GM18511 (cell line): ENCODE measurements around the gene LMAN2.
A peak's percentile ranks its signal among the peaks of the same experiment; 100 is the strongest.
"Not testable (repeated sequence)": the region's sequence is repeated elsewhere in the genome, so short reads cannot be mapped to it uniquely, and the experiment has no call there.

Experiments
- ATAC-seq: cut with Tn5 transposase; IDR thresholded peaks from one replicate; pipeline ENCODE4 v1.9.1; 2021; ENCODE audit warnings: mild to moderate bottlenecking, moderate library complexity; ENCODE audit not compliant: unreplicated experiment

LMAN2 gene

DNA sequence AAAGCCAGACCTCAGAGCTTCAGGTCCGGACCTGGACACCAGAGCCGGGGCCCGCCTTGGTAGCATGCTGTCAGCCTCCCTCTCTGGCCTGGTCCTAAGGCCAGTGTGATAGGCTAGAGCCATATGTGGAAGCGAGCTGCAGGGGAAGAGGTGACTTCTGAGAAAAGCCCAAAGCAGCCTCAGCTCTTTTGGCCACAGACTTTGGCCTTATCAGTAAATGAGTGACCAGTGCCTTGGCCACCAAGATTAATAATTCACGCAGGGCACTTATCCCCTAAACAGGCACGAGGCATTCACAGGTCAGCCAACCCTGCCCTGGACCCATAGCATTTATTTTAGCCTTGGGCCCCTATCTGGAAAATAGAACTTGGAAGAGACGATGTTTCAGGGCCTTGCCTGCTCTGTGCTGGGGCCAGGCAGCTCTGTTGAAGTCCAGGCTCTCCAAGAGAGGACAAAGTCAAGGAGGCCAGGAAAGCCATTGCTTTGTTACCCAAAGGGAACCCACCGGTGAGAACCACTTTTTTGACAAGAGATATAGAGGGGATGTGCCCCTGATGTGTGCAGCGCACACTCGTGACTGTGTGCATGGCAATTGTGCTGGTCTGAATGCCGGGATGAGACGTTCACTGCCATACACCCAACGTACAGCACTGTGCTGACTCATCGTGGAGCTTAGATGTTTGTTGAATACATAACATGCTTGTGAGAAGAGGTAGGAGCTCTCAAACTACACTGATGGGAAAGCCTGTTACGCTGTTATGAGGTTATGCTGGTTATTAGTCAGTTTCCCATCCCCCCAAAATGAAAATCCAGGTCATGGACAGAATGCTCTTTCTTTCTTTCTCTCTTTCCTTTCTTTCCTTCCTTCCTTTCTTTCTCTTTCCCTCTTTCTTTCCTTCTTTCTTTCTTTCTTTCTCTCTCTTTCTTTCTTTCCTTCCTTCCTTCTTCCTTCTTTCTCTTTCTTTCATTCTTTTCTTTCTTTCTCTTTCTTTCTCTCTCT, 27.7 kb upstream of the LMAN2 start:
- ATAC-seq: no peak

DNA sequence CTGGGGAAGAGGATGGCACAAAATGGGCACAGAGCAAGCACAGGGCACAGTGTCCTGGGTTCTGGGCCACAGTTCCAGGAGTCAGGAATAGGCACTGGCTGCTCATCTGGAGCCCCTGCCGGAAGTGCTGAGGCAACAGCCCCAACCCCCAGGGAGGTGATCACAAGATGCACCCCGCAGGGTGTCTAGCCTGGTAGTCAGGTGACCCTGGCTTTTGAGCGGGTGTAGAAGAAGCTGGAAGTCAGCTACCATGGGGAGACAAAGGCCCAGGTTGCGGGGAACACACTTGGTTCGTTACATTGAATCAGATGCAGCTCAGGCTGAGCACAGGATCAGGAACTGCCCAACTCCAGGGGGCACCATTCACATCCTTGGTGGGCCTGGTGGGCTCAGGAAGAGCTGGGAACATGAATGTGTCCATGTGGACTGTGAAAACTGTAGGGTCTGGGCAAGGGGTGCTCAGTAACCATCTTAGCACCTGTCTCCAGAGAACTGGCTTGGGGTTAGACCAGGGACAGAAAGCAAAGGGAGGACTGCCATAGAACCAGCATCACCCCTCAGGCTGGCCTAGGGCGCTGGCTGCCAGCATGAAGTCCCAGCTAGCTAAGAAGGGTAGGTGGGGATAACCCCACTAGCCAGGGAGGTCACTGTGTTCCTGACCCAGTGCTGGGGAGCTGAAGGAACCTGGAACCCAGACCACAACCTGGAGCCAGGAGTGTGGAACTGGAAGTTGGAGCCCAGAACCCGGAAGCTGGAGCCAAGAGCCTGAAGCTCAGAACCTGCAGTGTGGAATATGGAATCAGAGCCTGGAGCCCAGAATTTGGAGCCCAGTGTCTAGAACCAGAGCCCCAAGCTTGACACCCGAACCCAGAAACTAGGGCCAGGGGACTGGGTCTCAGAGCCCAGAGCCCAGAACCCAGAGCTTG, 26.6 kb upstream of the LMAN2 start:
- ATAC-seq: no peak

DNA sequence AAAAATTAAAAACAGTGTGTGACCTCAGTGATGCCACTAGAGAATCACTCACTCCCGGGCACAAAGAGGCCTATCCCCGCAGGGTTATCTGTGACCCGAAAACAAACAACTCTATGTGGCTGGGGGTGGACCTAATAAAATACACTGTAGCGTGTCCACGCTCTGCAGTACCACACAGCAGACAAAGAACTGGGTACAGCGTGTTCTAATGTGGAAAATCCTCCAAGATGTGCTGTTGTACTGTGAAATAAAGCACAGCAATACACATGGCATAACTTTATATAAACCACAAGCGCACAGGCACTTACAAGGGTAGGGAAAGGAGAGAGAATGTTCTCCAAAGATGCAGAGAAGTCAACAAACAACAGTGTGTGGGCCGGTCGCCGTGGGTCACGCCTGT, 24.6 kb upstream of the LMAN2 start:
- no peak for ATAC-seq

DNA sequence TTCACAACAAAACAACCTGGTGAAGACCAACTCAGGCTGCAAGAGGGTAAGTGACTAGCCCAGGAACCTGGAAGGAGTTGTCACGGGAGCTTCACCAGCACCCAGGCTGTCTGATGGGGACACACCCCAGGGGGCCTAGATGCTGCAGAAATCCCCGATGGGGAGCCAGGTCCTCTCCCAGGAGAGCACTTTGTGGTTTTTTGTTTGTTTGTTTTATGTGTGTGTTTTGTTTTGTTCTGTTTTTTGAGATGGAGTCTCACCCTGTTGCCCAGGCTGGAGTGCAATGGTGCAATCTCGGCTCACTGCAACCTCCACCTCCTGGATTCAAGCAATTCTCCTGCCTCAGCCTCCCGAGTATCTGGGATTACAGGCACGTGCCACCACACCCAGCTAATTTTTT, 24.0 kb upstream of the LMAN2 start:
- not testable (repeated sequence) for ATAC-seq

DNA sequence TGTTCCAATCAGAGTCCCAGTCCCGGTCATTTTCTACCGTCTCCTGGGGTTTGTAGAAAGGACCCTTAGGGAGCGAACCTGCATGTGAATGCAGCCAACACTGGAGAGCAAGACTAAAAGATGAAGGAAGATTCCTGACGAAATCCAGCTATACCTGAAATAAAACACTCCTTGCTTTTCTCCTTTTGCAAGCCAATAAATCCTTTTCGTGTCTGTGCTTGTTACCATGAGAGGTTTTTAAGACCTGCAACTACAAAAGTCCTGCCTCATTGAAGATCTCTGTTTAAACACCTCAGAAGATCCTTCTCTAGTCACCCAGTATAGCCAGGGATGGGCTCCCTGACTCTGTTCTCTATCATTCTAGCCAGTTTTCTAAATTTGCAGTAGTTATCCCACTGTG, 22.7 kb upstream of the LMAN2 start:
- ATAC-seq: no peak

DNA sequence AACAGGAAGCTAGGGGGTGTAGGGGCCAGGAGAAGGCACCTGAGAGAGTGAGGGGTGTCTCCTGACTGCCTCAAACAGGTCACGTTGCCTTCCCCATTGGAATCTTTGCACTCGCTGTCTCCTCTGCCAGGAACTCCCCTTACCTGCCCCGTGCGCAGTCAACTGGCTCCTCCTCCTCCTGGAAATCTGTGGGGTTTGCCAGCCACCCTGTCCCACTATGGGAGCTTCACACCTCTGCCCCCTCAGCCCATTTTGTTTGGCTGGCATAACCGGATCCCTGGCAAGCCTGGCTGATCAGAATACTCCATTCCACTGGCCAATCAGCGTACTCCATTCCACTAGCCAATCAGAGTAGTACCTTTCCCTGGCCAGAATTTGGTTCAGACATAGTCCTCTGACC, 22.3 kb upstream of the LMAN2 start:
- ATAC-seq: no peak

DNA sequence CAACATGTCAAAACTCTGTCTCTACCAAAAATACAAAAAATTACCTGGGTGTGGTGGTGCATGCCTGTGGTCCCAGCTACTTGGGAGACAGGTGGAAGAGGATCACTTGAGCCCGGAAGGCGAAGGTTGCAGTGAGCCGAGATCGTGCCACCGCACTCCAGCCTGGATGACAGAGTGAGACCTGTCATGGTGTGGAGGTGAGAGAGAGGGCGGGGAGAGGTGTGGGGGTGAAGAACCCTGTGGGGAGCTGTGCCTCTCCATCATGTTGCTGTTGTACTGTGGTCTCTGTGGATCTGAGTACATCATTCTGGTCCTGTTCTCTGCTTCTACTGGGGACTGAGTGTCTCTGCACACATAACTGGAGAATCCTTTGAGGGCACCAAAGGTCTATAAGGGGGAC, 21.4 kb upstream of the LMAN2 start:
- ATAC-seq: no peak

DNA sequence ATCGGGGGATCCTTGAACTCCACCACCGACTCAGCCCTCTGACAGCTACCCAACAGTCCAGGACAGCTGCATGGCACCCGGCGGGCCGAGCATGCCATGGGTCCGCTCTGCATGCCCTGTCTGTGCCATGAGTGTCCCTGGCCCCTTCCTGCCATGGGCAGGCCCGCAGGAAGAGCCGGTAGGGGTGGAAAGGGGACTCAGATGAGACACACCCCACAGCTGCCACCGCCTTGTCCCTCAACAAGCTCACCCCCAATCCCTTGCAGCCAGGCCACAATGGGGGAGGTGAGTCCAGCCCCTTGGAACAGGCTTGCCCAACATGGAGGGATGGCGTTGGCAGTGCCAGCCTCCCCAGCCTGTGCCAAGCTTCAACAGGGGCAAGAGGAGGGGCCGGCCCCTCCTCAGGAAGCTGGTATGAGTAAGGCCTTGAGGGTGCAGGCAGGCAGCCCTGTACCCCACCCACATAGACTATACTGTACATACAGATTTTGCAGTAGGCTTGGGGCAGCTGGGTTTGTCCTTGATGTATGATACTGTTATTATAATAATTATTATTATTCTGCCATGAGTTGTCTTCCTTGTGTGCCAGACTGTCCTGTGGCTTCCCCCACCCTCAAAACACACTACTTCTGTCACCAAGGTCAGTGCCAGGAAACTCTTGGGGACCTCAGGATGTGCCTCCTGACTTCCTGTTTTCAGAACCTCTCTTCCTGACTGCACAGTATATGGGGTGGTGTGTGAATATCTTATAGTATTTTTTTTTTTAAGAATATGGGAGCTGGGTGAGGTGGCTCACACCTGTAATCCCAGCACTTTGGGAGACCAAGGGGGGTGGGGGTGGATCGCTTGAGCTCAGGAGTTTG, 20.8 kb upstream of the LMAN2 start:
- ATAC-seq: no peak

DNA sequence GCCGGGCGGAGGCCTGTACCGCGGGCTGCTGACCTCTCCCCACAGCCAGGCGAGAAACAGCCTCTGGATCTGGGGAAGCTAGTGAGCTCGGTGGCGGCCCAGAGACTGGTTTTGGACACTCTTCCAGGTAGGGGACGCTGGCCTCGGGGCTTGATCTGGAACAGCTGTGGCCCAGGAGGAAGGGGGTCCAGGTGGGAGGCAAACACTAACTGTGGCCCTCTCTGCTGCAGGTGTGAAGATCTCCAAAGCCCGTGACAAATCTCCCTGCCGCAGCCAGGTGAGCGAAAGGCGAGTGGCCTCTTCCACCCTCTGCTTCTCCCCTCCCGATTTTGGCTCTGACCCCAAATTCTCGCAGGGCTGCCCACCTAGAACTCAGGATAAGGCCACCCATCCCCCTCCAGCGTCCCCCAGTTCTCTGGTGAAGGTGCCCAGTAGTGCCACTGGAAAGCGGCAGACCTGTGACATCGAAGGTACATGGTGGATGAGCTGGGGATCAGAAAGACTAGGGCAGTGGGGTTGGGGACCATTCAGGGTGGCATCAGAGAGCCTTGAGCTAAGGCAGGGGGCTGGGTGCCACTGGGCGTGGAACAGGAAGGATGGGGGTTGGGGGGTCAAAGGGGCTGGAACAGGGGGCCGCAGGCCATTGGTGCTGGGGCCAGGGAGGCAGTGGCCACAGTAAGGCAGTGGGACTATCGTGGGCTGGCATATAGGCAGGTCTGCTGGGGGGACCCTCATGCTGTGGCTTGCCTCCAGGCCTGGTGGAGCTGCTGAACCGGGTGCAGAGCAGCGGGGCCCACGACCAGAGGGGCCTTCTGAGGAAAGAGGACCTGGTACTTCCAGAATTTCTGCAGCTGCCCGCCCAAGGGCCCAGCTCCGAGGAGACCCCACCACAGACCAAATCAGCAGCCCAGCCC, 19.9 kb upstream of the LMAN2 start:
- no peak for ATAC-seq

DNA sequence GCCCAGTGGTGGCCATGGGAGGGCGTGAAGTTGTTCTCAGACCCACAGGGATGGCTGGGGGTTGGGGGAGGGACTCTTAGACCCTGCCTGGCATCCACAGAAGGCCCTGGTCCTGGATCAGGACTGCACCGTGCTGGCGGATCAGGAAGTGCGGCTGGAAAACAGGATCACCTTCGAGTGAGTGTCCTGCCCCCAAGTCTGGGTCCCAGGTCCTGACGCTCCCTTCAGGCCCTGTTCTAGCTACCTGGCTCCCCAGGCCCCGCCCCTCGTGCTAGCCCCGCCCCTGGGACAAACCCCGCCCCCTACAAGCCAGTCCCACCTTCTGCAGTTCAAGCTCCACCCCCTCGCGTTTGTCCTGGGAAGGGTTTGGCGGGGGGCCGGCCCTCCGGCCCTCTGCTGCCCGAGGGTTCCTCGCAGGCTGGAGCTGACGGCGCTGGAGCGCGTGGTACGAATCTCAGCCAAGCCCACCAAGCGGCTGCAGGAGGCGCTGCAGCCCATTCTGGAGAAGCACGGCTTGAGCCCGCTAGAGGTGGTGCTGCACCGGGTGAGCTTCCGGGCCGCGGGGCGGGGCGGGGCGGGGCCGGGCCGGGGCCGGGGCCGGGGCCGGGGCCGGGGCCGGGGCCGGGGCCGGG, 19.1 kb upstream of the LMAN2 start:
- peak; percentile 58 for ATAC-seq

DNA sequence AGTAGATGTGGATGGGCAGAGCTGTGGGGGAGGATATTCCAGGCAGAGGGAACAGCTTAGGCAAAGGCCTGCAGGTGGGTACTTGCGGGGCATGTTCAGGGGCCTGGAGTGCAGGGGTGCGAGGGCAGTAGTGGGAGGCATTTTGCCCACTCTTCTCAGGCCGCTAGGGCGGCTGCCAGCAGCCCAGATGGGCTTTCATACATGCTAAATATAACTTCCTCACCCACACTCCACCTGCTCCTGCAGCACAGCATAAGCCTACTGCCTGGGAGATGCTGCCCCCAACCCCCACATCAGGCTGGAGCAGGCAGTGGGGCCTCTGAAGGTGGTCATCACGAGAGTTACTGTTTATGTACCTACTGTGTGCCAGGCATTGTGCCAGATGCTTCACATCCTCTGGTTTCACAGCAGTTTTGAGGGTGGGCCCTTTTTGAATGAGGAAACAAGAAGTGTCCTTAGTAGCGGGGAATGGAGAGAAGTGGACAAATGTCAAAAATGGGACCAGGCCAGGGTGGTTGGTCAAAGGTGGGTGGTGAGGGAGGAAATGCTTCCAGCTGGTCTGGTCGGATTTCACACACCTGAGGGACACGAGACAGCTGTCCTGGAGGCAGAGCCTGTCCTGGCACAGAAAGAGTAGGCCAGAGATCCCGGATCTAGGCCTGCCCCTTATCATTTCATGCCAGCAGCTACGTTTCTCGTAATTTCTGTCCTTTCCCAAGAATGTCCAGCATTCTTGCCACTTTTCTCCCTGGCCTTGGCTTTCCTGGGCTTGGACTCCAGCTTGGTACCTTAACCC, 18.4 kb upstream of the LMAN2 start:
- no peak for ATAC-seq

DNA sequence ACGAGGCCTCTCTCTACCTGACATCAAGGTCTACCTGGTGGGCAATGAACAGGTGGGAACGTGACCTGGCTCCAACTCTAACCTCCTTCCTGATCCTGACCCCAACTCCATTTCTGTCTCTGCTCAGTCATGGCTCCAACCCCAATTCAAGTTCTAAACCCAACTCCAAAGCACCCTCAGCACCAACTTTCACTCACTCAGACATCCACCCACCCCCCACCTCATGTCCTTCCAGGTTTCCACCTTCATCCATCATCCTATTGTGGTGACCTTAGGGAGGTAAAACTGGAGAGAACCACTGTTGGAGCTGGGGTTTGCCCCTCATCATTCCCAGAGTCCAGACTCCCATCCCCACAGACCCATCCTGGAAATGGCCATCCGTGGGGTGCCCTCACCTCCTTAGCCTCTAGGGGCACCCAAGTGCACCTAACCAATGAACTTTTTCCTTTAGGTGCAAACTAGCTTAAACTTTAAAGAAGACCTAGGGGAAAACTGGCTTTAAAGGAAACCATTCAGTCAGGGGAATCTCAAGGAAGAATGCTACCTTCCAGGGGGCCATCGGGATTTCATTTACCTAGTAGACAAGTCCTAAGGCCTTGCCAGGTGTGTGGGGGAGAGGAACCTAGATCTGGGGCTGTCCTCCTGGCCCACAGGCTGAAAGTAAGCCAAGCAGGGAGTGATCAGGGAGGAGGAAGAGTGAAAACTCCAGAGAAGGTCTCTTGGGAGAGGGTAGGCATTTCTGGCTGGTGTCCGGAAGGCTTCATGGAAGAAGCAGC, 17.6 kb upstream of the LMAN2 start:
- ATAC-seq: no peak

DNA sequence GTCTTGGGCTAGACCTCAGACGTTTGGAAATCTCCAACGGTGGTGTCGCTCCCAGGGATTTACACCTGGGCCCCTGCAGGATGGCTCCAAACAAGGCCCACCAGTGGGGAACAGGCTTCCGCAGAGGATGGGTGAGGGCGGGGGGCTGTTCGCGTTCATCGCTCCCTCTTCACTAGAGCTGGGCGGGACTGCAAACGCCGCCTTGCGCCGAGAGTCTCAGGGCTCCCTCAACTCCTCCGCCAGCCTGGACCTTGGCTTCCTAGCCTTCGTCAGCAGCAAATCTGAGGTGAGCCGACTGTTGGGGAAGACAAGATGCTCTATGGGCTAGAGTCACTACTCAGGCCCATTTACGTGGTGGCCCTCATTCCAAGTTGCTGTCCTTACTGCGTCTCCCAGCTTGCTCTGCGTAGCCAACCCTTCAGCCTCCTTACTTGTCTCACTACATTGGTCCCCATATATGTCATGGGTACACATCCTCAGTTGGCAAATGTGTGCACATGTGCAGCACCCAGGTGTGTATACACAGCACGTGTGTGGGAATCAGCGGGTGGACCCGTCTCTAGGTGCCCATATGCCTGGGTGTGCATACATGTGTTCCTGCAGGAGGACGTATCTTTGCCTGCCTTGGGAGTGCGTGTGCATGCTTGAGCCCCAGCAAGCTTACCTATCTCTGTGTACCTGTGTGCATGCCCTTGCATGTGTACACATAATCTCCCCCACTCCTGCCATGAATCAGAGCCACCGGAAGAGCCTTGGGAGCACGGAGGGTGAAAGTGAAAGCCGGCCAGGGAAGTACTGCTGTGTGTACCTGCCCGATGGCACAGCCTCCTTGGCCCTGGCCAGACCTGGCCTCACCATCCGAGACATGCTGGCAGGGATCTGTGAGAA, 16.8 kb upstream of the LMAN2 start:
- no peak for ATAC-seq

DNA sequence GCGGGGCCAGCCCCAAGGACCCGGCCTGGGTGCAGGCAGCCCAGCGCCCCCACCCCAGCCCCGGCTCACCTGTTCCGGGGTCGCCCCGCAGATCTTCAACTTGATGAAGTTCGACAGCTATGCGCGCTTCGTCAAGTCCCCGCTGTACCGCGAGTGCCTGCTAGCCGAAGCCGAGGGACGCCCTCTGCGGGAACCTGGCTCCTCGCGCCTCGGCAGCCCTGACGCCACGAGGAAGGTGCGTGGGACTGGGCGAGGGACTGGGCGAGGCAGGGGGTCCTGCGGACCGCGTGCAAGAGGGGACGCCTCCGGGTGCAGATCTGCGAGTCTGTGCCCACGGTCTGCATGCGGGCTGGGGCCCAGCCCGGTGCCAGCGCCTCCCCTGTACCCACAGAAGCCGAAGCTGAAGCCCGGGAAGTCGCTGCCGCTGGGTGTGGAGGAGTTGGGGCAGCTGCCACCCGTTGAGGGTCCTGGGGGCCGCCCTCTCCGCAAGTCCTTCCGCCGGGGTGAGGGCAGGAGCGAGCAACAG, 15.9 kb upstream of the LMAN2 start:
- ATAC-seq: no peak

DNA sequence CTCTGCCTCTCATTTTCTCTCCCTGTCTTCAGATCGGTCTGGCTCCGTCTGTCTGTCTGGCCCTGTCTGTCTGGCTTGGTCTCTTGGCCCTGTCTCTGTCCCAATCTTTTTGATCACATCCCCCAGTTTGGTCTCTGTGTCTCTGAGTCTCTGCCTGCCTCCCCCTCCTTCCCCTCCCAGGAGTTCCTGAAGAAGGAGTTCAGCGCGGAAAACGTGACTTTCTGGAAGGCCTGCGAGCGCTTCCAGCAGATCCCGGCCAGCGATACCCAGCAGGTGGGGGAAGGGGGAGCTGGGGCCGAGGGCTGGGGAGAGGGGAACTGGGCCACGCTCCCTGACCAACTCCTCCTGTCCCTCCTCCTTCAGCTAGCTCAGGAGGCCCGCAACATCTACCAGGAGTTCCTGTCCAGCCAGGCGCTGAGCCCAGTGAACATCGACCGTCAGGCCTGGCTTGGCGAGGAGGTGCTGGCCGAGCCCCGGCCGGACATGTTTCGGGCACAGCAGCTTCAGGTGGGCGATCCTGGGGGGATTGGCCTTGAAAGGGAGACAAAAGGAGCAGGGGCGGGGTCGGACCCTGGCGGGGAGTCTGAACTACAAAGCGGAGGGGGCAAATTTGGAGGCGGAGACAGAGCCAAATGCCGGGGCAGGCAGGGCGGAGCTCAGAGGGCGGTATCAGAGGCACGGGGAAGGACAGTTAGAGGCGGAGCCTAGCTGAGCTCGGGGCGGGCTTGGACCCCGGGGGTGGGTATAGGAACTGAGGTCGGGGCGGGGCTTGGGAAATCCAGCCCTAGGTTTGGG, 15.3 kb upstream of the LMAN2 start:
- ATAC-seq: no peak
